ENCODE data around the gene TCTN1.
A peak's percentile ranks its signal among the peaks of the same experiment; 100 is the strongest.
"Not testable (repeated sequence)": the region's sequence is repeated elsewhere in the genome, so short reads cannot be mapped to it uniquely, and the experiment has no call there.

Gene TCTN1

DNA sequence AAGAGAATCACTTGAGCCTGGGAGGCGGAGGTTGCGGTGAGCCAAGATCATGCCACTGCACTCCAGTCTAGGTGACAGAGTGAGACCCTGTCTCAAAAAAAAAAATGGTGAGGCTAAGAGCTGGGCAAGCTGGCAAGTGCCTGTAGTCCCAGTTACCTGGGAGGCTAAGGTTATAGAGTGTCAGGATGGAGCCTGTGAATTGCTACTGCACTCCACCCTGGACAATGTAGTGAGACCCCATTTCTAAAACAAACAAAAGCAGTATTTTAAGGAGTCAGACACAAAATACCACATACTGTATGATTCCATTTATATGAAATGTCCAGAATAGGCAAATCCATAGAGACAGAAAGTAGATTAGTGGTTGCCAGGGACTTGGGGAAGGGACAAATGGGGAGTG is 26.8 kb upstream of the TCTN1 start:
- not testable (repeated sequence) for DNase-seq

- no peak for DNase-seq
These were observed 23.9 kb upstream of the TCTN1 start for GRCh38 chr12:110590059-110590458.

- DNase-seq, result peak; percentile 88 to 99 (median 98)
These were observed 23.1 kb upstream of the TCTN1 start for GRCh38 chr12:110590806-110591326.

GRCh38 chr12:110591451-110592051 is 22.4 kb upstream of the TCTN1 start:
- DNase-seq, result no peak

GRCh38 chr12:110592078-110592477 is 21.9 kb upstream of the TCTN1 start:
- no peak for DNase-seq

DNA sequence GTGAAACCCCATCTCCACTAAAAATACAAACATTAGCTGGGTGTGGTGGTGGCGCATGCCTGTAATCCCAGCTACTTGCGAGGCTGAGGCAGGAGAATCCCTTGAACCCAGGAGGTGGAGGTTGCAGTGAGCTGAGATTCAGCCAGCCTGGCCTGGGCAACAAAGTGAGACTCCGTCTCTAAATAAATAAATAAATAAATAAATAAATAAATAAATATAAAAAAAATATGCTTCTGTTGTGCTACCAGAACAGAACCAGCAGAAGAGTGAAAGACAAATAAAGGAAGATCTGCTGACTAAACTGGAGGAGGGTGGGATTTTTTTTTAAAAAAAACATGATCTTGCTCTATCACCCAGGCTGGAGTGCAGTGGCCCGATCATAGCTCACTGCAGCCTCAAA is 21.0 kb upstream of the TCTN1 start:
- not testable (repeated sequence) for DNase-seq

GRCh38 chr12:110597885-110598284 is 16.0 kb upstream of the TCTN1 start:
- no peak for DNase-seq

GRCh38 chr12:110599334-110599733 is 14.6 kb upstream of the TCTN1 start:
- DNase-seq, result peak; percentile 48 to 79 (median 73)

GRCh38 chr12:110600254-110600653 is 13.7 kb upstream of the TCTN1 start:
- DNase-seq, result peak; percentile 77 to 92 (median 90)

DNA sequence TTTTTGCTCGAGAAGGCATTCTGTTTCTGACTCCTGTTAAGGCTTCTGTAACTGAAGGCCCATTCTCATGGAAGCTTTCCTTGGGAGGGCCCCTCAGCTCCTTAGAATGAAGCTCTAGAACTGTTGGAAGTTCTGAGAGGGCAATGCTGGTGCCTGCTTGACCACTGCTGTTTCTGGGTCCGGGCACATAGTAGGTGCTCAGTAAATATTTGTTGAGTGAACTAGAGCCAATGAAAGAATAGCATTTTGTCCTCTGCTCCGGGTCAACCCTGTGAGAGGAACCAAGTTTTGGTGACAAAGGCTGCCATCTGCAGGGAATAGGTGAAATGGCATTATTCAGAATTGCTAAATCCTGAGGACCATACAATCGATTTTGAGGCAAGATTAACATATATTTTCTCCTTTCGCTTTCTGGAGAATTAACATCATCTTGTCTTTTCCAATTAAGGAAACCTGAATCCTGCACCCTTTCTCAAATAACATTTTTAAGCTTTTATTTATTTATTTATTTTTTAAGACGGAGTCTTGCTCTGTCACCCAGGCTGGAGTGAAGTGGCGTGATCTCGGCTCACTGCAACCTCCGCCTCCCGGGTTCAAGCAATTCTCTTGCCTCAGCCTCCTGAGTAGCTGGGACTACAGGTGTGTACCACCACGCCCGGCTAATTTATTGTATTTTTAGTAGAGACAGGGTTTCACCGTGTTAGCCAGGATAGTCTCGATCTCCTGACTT is 11.7 kb upstream of the TCTN1 start:
- DNase-seq, result peak; percentile 72 to 80 (median 77)

DNA sequence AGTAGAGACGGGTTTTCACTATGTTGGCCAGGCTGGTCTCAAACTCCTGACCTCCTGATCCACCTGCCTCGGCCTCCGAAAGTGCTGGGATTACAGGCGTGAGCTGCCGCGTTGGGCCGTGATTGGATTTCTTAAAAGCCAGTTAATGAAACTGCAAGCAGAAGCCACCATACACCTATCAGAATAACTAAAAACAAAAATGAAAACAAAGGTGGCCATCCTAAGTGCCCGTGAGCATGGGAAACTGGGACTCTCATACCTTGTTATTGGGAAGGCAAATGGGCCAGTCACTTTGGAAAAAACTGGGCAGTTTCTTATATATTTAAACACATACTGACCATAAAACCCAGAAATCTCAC is 7.7 kb upstream of the TCTN1 start:
- no peak for DNase-seq

- no peak for DNase-seq
These were observed 708 bp upstream of the TCTN1 start for GRCh38 chr12:110613071-110613770.

DNA sequence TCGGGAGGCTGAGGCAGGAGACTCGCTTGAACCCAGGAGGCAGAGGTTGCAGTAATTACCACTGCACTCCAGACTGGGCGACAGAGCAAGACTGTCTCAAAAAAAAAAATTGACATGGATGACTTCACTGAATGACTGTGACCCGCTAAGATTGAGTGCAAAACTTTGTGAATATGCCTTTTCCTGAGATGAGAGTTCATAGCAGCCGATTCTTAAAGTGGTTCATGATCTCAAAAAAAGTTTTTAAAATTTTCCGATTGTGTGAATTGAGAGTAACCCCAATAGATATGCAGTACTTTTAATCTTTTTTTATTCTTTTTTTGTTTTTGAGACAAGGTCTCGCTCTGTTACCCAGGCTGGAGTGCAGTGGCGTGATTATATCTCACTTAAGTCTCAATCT is 1.2 kb downstream of the TCTN1 start:
- DNase-seq, result no peak

- no peak for DNase-seq
These were observed 2.7 kb downstream of the TCTN1 start for GRCh38 chr12:110616471-110617115.

DNA sequence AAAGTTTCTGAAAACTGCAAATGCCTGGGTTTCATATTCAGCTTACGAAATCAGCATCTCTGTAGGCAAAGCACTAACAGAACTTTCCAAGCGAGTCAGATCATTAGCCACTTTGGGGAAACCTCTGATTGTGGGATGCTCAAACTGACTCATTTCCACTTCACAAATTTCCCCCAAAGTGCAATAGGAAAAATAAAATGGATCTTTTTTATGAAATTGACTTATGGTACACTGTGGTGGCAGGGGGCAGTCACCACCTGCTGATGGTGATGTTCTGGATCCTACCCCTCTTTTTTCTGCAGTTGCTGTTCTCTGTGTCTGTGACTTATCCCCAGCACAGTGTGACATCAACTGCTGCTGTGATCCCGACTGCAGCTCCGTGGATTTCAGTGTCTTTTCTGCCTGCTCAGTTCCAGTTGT is 5.6 kb downstream of the TCTN1 start:
- DNase-seq, result peak; percentile 77 to 94 (median 85)

GRCh38 chr12:110622582-110622981 is 8.7 kb downstream of the TCTN1 start:
- DNase-seq, result no peak

GRCh38 chr12:110627500-110628195 is 13.7 kb downstream of the TCTN1 start:
- DNase-seq, result peak in 2 of 3 donors; percentile 37 to 44

- peak in 2 of 3 donors; percentile 18 to 20 for DNase-seq
These were observed 21.1 kb downstream of the TCTN1 start for GRCh38 chr12:110635055-110635454.

DNA sequence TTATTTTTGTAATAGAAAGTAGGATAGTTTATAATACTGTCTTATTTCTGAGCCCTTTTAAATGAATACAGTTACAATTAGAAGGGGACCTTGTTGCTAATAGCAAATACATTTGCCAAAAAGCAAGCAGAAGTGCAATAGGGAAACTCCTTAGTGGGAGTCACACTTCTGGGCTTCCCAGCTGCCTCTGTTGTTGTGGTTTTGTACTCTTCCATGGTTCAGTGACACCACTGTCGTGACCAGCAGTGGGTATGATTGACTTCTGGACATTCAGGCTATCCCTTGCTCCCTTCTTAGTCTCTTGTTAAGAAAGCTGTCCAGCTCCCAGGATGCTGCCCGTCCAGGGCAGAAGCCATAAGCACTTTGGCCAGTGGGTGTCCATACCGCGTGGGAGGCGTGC is 22.6 kb downstream of the TCTN1 start:
- DNase-seq, result peak; percentile 83 to 90 (median 89)

DNA sequence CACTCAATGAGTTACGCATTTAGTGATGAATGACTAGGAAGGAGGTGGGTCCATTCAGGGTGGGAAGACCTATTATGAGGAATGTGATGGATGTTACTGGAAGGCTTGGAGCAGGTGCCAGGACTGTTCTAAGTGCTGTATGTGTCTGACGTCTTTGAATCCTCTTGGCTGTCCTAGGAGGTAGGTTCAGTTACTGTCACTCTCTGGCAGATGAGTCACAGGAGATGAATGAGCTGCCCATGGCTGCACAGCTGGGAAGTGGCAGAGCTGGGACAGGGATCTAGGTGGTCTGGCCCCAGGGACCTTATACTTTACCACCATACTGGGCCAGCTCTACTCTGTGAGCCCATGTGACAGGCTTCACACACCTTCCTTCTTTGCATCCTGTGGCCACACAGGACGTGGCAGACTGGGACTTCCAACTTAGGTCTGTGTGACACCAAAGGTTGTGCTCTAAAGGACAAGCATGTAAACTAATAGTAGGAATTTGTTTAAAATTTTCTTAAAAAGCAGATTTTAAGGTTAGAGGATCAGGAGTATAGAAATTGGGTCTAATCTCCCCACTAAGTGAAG is 24.0 kb downstream of the TCTN1 start:
- peak; percentile 30 to 46 (median 43) for DNase-seq

DNA sequence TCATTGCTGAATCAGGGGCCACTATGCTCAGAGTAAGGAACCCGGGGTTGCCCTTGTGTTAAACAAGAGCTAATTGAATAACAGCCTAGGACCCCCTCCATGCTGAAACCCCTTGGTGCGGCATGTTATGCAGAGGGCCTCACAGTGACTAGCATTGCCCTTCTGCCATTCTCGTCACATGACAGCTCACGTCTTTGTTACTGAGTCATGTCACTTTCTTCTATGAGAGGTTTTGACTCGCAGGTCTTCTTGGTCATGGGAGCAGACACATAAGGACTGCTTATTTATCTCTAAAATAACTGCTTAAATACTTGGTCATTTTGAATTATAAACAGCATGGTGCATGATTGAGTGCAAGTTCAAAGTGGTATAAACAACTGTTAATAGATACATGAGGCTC is 24.9 kb downstream of the TCTN1 start:
- DNase-seq, result peak; percentile 31 to 56 (median 53)
